ENCODE data around the gene MT2A. TPM values are rescaled to one million over a fixed set of nuclear protein-coding genes. Genes with fewer than 3 reads are reported as not detected.

The MT2A gene
- total and polyA plus RNA-seq, 10 of the 15 experiments (the other 5 are each of a cell fraction or from before 2014, with no cell fraction given) = 7.3 to 271 (median 53.5) TPM

DNA sequence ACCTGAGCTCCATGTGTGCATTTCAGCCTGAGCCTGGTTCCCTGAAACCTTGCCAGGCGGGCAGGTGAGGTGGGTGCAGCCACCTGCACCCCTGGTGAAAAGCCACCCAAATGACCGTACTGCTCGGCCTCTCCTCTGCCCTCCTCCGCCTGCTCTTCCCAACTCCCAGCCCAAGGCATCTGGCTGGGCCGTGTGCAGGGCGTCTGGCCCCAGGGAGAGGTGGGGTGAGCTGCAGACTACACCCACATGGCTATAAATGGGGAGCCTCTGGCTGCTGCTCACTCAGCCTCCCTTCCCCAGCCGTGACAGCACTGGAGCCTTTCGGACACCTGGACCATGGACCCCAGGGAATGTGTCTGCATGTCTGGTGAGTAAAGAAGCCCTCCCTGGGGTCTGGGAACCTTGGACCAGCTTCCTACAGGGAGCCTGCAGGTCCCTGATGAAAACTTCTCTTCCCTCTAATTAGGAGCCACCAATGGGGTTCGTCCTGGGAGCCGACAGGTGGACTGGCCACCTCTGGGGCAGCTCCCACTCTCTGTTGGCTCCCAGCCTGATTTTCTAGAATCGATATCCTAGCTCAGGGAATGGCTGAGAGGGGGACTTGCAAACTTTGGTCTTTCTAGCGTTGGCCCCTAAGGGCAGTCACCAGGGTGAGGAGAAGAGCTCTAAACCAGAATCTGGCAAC, 43.4 kb upstream of the MT2A start, which contains the start of gene MT4:
TSS of gene MT4 (plus strand) at position 281 of the 685 bp plus-strand sequence. CDS start at position 337, 56 bp downstream.
- FAIRE-seq (no peak), DNase-seq (ENCODE audit: low read depth, low spot score) (no peak), ATAC-seq (no peak)
- ChIA-PET SMC1A (ENCODE audit: uncharacterized antibody, unreplicated experiment) (interaction anchor here (1.3 kb wide), 1 partner anchor 12 kb away, joined by 4 read pairs; no protein-coding TSS in a partner anchor), CTCF (interaction anchor here (1.2 kb wide), 1 partner anchor 137 kb away, joined by 4 read pairs; no protein-coding TSS in a partner anchor), POLR2A (no interaction called here), RAD21 (ENCODE audit: unreplicated experiment) (interaction anchor here (1.0 kb wide), 1 partner anchor 27 kb away, joined by 4 read pairs; no protein-coding TSS in a partner anchor)
- TF ChIP-seq FOXM1 (IDR thresholded peaks at IDR 0.05; ENCODE audit: low read depth, low read length) = no peak
- TF ChIP-seq, protein P1, sequence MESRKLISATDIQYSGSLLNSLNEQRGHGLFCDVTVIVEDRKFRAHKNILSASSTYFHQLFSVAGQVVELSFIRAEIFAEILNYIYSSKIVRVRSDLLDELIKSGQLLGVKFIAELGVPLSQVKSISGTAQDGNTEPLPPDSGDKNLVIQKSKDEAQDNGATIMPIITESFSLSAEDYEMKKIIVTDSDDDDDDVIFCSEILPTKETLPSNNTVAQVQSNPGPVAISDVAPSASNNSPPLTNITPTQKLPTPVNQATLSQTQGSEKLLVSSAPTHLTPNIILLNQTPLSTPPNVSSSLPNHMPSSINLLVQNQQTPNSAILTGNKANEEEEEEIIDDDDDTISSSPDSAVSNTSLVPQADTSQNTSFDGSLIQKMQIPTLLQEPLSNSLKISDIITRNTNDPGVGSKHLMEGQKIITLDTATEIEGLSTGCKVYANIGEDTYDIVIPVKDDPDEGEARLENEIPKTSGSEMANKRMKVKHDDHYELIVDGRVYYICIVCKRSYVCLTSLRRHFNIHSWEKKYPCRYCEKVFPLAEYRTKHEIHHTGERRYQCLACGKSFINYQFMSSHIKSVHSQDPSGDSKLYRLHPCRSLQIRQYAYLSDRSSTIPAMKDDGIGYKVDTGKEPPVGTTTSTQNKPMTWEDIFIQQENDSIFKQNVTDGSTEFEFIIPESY (IDR thresholded peaks at IDR 0.05) = no peak
- TF ChIP-seq ZNF622 (IDR thresholded peaks at IDR 0.05) = no peak
- no peak for TF ChIP-seq NRF1 (conservative IDR thresholded peaks at IDR 0.05; ENCODE audit: low read depth, low read length)
- TF ChIP-seq NR2C1 (IDR thresholded peaks at IDR 0.05) = no peak
- no peak for TF ChIP-seq MEF2A (IDR thresholded peaks at IDR 0.05; ENCODE audit: insufficient read depth, low read depth, low read length)
- TF ChIP-seq ZNF217 (IDR thresholded peaks at IDR 0.05) = no peak
- no peaks in the 10 kb centered on the region for H3K9me3 ChIP-seq (replicated peaks; ENCODE audit: control insufficient read depth, insufficient read depth, low read length)
- BruUV-seq (replicated peaks) = no TSS peak
- intact Hi-C loops (cut with micrococcal nuclease; ENCODE audit: unreplicated experiment) (no loop called here), in situ Hi-C loops (cut with MboI) (no loop called here)
- no peaks in the 10 kb centered on the region for H3K4me1 ChIP-seq (ENCODE audit: control insufficient read depth, insufficient read depth, low read length)
- H3K4me3 ChIP-seq = no peak within 1 kb of the TSS
- H3K27ac ChIP-seq (ENCODE audit: control insufficient read depth, insufficient read depth) = no peak within 1 kb of the TSS
- no peak within 1 kb of the TSS for H2AFZ ChIP-seq (ENCODE audit: control insufficient read depth, low read depth, low read length)
- WGBS (ENCODE audit: insufficient coverage, insufficient replicate concordance, low lambda C conversion rate, missing lambda C conversion rate) = 32% methylated on average over 12 of the region's 12 CpGs
- no peaks in the 10 kb centered on the region for H3K36me3 ChIP-seq (ENCODE audit: control insufficient read depth in 2 of 2, insufficient read depth in 2 of 2, low read length in 1 of 2)
- no peak within 1 kb of the TSS for H3K9ac ChIP-seq (ENCODE audit: control insufficient read depth, insufficient read depth, low read length)
- no peaks in the 10 kb centered on the region; a peak in 3 of 4 replicates for H3K27me3 ChIP-seq (replicated peaks in 1 of 2; ENCODE audit: control insufficient read depth in 2 of 2, insufficient read depth in 2 of 2, low read length in 1 of 2)
- no peaks in the 10 kb centered on the region for H4K20me1 ChIP-seq (ENCODE audit: control insufficient read depth, insufficient read depth)
- no peaks in the 10 kb centered on the region for H3K79me2 ChIP-seq (ENCODE audit: control insufficient read depth, insufficient read depth, low read length)
- no peak within 1 kb of the TSS for H3K4me2 ChIP-seq (ENCODE audit: control insufficient read depth, insufficient read depth)

Data from GM12878 (cell line).